ENCODE data around the gene FGA.

Gene FGA

DNA sequence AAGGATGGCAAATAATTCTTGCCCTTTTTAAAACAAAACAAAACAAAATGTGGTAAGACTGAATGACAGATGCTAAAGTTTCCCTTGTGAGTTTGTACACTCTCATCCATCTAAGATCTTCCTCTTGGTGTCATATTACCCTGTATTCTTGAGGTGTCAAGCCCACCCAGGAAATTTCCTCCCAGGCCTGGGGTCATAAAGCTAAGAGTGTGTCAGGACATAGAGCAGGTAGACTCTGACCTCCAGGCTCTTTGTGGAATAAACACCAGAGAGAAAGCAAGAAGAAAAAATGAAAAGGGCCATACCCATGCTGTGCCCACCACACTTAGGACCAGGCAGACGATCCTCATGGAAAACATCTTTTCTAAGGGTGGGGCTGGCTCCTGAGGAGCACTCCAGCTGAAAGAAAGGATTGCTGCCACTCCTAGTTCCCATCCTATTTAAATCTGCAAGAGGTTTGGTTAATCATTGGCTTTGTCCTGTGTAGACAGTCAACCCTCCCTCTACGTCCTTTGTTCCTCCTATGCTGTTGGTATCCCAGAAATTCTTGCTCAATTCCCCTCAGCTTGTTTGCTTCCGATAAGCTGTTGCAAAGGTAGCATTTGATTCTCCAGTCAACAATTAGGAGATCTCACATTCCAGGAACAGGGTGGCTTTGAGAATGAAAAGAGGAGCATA is at the start of gene FGA:
Gene FGA, minus strand, starts transcription at position 414 of the 678 bp plus-strand sequence. Its CDS starts 55 bp downstream, at position 359.
- TF ChIP-seq, protein P1, sequence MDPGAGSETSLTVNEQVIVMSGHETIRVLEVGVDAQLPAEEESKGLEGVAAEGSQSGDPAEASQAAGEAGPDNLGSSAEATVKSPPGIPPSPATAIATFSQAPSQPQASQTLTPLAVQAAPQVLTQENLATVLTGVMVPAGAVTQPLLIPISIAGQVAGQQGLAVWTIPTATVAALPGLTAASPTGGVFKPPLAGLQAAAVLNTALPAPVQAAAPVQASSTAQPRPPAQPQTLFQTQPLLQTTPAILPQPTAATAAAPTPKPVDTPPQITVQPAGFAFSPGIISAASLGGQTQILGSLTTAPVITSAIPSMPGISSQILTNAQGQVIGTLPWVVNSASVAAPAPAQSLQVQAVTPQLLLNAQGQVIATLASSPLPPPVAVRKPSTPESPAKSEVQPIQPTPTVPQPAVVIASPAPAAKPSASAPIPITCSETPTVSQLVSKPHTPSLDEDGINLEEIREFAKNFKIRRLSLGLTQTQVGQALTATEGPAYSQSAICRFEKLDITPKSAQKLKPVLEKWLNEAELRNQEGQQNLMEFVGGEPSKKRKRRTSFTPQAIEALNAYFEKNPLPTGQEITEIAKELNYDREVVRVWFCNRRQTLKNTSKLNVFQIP (CRISPR knock-in tag; IDR thresholded peaks at IDR 0.05; ENCODE audit: borderline replicate concordance, low read depth), result no peak
- TF ChIP-seq BACH2 (CRISPR knock-in tag; IDR thresholded peaks at IDR 0.05; ENCODE audit: borderline replicate concordance), result no peak
- TF ChIP-seq GLIS3 (CRISPR knock-in tag; IDR thresholded peaks at IDR 0.05), result no peak
- TF ChIP-seq, protein P2, sequence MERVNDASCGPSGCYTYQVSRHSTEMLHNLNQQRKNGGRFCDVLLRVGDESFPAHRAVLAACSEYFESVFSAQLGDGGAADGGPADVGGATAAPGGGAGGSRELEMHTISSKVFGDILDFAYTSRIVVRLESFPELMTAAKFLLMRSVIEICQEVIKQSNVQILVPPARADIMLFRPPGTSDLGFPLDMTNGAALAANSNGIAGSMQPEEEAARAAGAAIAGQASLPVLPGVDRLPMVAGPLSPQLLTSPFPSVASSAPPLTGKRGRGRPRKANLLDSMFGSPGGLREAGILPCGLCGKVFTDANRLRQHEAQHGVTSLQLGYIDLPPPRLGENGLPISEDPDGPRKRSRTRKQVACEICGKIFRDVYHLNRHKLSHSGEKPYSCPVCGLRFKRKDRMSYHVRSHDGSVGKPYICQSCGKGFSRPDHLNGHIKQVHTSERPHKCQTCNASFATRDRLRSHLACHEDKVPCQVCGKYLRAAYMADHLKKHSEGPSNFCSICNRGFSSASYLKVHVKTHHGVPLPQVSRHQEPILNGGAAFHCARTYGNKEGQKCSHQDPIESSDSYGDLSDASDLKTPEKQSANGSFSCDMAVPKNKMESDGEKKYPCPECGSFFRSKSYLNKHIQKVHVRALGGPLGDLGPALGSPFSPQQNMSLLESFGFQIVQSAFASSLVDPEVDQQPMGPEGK (CRISPR knock-in tag; IDR thresholded peaks at IDR 0.05; ENCODE audit: borderline replicate concordance), result no peak
- TF ChIP-seq TOX (CRISPR knock-in tag; IDR thresholded peaks at IDR 0.05; ENCODE audit: borderline replicate concordance), result no peak
- TF ChIP-seq, protein P3, sequence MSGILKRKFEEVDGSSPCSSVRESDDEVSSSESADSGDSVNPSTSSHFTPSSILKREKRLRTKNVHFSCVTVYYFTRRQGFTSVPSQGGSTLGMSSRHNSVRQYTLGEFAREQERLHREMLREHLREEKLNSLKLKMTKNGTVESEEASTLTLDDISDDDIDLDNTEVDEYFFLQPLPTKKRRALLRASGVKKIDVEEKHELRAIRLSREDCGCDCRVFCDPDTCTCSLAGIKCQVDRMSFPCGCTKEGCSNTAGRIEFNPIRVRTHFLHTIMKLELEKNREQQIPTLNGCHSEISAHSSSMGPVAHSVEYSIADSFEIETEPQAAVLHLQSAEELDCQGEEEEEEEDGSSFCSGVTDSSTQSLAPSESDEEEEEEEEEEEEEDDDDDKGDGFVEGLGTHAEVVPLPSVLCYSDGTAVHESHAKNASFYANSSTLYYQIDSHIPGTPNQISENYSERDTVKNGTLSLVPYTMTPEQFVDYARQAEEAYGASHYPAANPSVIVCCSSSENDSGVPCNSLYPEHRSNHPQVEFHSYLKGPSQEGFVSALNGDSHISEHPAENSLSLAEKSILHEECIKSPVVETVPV (CRISPR knock-in tag; IDR thresholded peaks at IDR 0.05), result no peak
- TF ChIP-seq ESRRG (CRISPR knock-in tag; IDR thresholded peaks at IDR 0.05), result no peak
- TF ChIP-seq ZC3H10 (CRISPR knock-in tag; IDR thresholded peaks at IDR 0.05), result no peak
- TF ChIP-seq ISL1 (CRISPR knock-in tag; IDR thresholded peaks at IDR 0.05), result no peak
- TF ChIP-seq, protein P4, sequence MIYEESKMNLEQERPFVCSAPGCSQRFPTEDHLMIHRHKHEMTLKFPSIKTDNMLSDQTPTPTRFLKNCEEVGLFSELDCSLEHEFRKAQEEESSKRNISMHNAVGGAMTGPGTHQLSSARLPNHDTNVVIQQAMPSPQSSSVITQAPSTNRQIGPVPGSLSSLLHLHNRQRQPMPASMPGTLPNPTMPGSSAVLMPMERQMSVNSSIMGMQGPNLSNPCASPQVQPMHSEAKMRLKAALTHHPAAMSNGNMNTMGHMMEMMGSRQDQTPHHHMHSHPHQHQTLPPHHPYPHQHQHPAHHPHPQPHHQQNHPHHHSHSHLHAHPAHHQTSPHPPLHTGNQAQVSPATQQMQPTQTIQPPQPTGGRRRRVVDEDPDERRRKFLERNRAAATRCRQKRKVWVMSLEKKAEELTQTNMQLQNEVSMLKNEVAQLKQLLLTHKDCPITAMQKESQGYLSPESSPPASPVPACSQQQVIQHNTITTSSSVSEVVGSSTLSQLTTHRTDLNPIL (CRISPR knock-in tag; IDR thresholded peaks at IDR 0.05; ENCODE audit: low read depth), result no peak
- no peak for TF ChIP-seq ZNF8 (CRISPR knock-in tag; IDR thresholded peaks at IDR 0.05)
- no peak for TF ChIP-seq ZFP3 (CRISPR knock-in tag; IDR thresholded peaks at IDR 0.05)
- no peak for TF ChIP-seq ZNF70 (CRISPR knock-in tag; IDR thresholded peaks at IDR 0.05)
- no peak for TF ChIP-seq ZFP30 (CRISPR knock-in tag; IDR thresholded peaks at IDR 0.05)

DNA sequence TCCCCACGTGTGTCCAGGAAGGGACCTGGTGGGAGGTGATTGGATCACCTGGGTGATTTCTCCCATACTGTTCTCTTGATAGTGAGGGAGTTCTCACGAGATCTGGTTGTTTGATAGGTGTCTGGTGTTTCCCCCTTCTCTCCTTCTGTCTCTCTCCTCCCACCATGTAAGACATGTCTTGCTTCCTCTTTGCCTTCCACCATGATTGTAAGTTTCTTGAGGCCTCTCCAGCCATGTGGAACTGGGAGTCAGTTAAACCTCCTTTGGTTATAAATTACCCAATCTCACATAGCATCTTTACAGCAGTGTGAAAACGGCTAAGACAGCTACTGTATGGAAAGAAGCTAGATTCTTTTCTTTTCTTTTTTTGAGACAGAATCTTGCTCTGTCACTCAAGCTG is 43.5 kb upstream of the FGA start:
- TF ChIP-seq TCF4 (CRISPR knock-in tag; IDR thresholded peaks at IDR 0.05; ENCODE audit: borderline replicate concordance), result no peak
- no peak for TF ChIP-seq ZNF70 (CRISPR knock-in tag; IDR thresholded peaks at IDR 0.05)
- TF ChIP-seq RARB (CRISPR knock-in tag; IDR thresholded peaks at IDR 0.05), result no peak
- TF ChIP-seq ESRRG (CRISPR knock-in tag; IDR thresholded peaks at IDR 0.05), result no peak
- TF ChIP-seq, protein P5, sequence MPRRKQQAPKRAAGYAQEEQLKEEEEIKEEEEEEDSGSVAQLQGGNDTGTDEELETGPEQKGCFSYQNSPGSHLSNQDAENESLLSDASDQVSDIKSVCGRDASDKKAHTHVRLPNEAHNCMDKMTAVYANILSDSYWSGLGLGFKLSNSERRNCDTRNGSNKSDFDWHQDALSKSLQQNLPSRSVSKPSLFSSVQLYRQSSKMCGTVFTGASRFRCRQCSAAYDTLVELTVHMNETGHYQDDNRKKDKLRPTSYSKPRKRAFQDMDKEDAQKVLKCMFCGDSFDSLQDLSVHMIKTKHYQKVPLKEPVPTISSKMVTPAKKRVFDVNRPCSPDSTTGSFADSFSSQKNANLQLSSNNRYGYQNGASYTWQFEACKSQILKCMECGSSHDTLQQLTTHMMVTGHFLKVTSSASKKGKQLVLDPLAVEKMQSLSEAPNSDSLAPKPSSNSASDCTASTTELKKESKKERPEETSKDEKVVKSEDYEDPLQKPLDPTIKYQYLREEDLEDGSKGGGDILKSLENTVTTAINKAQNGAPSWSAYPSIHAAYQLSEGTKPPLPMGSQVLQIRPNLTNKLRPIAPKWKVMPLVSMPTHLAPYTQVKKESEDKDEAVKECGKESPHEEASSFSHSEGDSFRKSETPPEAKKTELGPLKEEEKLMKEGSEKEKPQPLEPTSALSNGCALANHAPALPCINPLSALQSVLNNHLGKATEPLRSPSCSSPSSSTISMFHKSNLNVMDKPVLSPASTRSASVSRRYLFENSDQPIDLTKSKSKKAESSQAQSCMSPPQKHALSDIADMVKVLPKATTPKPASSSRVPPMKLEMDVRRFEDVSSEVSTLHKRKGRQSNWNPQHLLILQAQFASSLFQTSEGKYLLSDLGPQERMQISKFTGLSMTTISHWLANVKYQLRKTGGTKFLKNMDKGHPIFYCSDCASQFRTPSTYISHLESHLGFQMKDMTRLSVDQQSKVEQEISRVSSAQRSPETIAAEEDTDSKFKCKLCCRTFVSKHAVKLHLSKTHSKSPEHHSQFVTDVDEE (CRISPR knock-in tag; IDR thresholded peaks at IDR 0.05), result no peak
- no peak for TF ChIP-seq BACH2 (CRISPR knock-in tag; IDR thresholded peaks at IDR 0.05; ENCODE audit: borderline replicate concordance)
- TF ChIP-seq, protein P4 (CRISPR knock-in tag; IDR thresholded peaks at IDR 0.05; ENCODE audit: low read depth), result no peak
- TF ChIP-seq ZC3H10 (CRISPR knock-in tag; IDR thresholded peaks at IDR 0.05), result no peak
- no peak for TF ChIP-seq TOX (CRISPR knock-in tag; IDR thresholded peaks at IDR 0.05; ENCODE audit: borderline replicate concordance)
- TF ChIP-seq ARNTL (CRISPR knock-in tag; IDR thresholded peaks at IDR 0.05; ENCODE audit: borderline replicate concordance, low read depth), result no peak
- TF ChIP-seq, protein P1 (CRISPR knock-in tag; IDR thresholded peaks at IDR 0.05; ENCODE audit: borderline replicate concordance, low read depth), result no peak
- no peak for TF ChIP-seq ZNF565 (CRISPR knock-in tag; conservative IDR thresholded peaks at IDR 0.05; ENCODE audit: low read depth)
- no peak for TF ChIP-seq ZFP30 (CRISPR knock-in tag; IDR thresholded peaks at IDR 0.05)
- ATAC-seq, result no peak

More for the DNA sequence above, at the start of gene FGA:
- no peak for ATAC-seq

Data from SK-N-SH treated with all-trans-retinoic acid at 6 μM for 48 hours (cell line).